WTC11 (cell line): ENCODE measurements around the gene SIAE. TPM values are rescaled to one million over a fixed set of nuclear protein-coding genes. Genes with fewer than 3 reads are reported as not detected.

Experiments used
- ATAC-seq: fragments of 200-7000 bp; cut with Tn5 transposase; 2 replicates; pipeline ENCODE4 v1.10.0; 2021; ENCODE audit warnings: mild to moderate bottlenecking, moderate library complexity
- CTCF ChIA-PET: fragments of 300-600 bp; sonication (Branson Sonifier 250); formaldehyde crosslinking; loops from one replicate; lab custom pipeline; 2021; ENCODE audit warnings: antibody characterized with exemption; lab: Charles Lee
- POLR2A ChIA-PET: fragments of 350-600 bp; sonication (Branson Sonifier 250); formaldehyde crosslinking; loops from one replicate; lab custom pipeline; 2021; ENCODE audit warnings: antibody characterized with exemption; lab: Charles Lee
- DNase-seq: peaks from one replicate; pipeline ENCODE4 v3.0.0; 2021; ENCODE audit warnings: low spot score
- H3K27ac Mint-ChIP-seq: 2 replicates; pipeline ENCODE4 v1.8.0; 2021; ENCODE audit warnings: mixed read lengths
- H3K27me3 Mint-ChIP-seq: 2 replicates; pipeline ENCODE4 v1.8.0; 2021; ENCODE audit warnings: low read depth, mild to moderate bottlenecking, moderate library complexity, mixed read lengths
- H3K36me3 Mint-ChIP-seq: 2 replicates; pipeline ENCODE4 v1.8.0; 2021; ENCODE audit warnings: mixed read lengths
- H3K4me1 Mint-ChIP-seq: 2 replicates; pipeline ENCODE4 v1.8.0; 2022; ENCODE audit warnings: mixed read lengths
- H3K4me3 Mint-ChIP-seq: 2 replicates; pipeline ENCODE4 v1.8.0; 2021; ENCODE audit warnings: mild to moderate bottlenecking, moderate library complexity, mixed read lengths
- H3K9me3 Mint-ChIP-seq: 2 replicates; pipeline ENCODE4 v1.8.0; 2021; ENCODE audit warnings: mixed read lengths
- CTCF ChIP-seq: fragments of 200-600 bp; IDR thresholded peaks from 2 replicates; pipeline ENCODE4 v1.8.0; 2022; ENCODE audit warnings: antibody characterized with exemption
- ELF4 ChIP-seq: sonication (generic); formaldehyde crosslinking; IDR thresholded peaks from 2 replicates; pipeline ENCODE4 v1.8.1; 2022; ENCODE audit warnings: low read depth, mild to moderate bottlenecking, moderate library complexity, missing genetic modification reagents
- ETV6 ChIP-seq: sonication (generic); formaldehyde crosslinking; IDR thresholded peaks from 2 replicates; pipeline ENCODE4 v1.8.1; 2022; ENCODE audit warnings: mild to moderate bottlenecking, missing genetic modification reagents
- FOXJ3 ChIP-seq: sonication (generic); formaldehyde crosslinking; IDR thresholded peaks from 2 replicates; pipeline ENCODE4 v1.9.0; 2021; ENCODE audit warnings: missing genetic modification reagents, mild to moderate bottlenecking, borderline replicate concordance
- GRHL2 ChIP-seq: fragments of 250-450 bp; sonication (Bioruptor Pico); IDR thresholded peaks from 2 replicates; pipeline ENCODE4 v1.8.0; 2022; ENCODE audit warnings: mild to moderate bottlenecking, moderate library complexity; ENCODE audit not compliant: insufficient replicate concordance, severe bottlenecking
- KAT7 ChIP-seq: sonication (generic); formaldehyde crosslinking; IDR thresholded peaks from 2 replicates; pipeline ENCODE4 v1.8.1; 2023; ENCODE audit warnings: missing genetic modification reagents, mild to moderate bottlenecking, borderline replicate concordance
- MLX ChIP-seq: sonication (generic); formaldehyde crosslinking; IDR thresholded peaks from 2 replicates; pipeline ENCODE4 v1.8.1; 2023; ENCODE audit warnings: mild to moderate bottlenecking, missing genetic modification reagents, moderate library complexity
- TEAD4 ChIP-seq: sonication (generic); formaldehyde crosslinking; IDR thresholded peaks from 2 replicates; pipeline ENCODE4 v1.8.0; 2022; ENCODE audit warnings: mild to moderate bottlenecking, missing genetic modification reagents
- TP53 ChIP-seq: sonication (generic); formaldehyde crosslinking; IDR thresholded peaks from 2 replicates; pipeline ENCODE4 v1.8.1; 2023; ENCODE audit warnings: mild to moderate bottlenecking, missing genetic modification reagents
- ZNF138 ChIP-seq: sonication (generic); formaldehyde crosslinking; conservative IDR thresholded peaks from 2 replicates; pipeline ENCODE4 v1.8.1; 2022; ENCODE audit warnings: mild to moderate bottlenecking, moderate library complexity, missing genetic modification reagents
- ZNF281 ChIP-seq: sonication (generic); formaldehyde crosslinking; IDR thresholded peaks from 2 replicates; pipeline ENCODE4 v1.8.0; 2023; ENCODE audit warnings: mild to moderate bottlenecking, missing genetic modification reagents
- ZNF532 ChIP-seq: fragments of 250-450 bp; sonication (Bioruptor Pico); IDR thresholded peaks from 2 replicates; pipeline ENCODE4 v1.9.0; 2021; ENCODE audit warnings: mild to moderate bottlenecking, borderline replicate concordance
- total RNA-seq: library from RNA; stranded (reverse); gene quantifications from 3 replicates; pipeline ENCODE4 v1.2.3, GENCODE V29; 2021
- TF ChIP-seq, protein P1 (sequence below): sonication (generic); formaldehyde crosslinking; IDR thresholded peaks from 2 replicates; pipeline ENCODE4 v1.8.0; 2022; ENCODE audit warnings: mild to moderate bottlenecking, missing genetic modification reagents
- TF ChIP-seq, protein P2 (sequence below): sonication (generic); formaldehyde crosslinking; IDR thresholded peaks from 2 replicates; pipeline ENCODE4 v1.8.1; 2022; ENCODE audit warnings: missing genetic modification reagents, borderline replicate concordance
- TF ChIP-seq, protein P3 (sequence below): sonication (generic); formaldehyde crosslinking; IDR thresholded peaks from 2 replicates; pipeline ENCODE4 v1.8.0; 2022; ENCODE audit warnings: mild to moderate bottlenecking, missing genetic modification reagents

Gene SIAE
- total RNA-seq, 1 experiment from 2014 or later = 4.9 TPM

DNA sequence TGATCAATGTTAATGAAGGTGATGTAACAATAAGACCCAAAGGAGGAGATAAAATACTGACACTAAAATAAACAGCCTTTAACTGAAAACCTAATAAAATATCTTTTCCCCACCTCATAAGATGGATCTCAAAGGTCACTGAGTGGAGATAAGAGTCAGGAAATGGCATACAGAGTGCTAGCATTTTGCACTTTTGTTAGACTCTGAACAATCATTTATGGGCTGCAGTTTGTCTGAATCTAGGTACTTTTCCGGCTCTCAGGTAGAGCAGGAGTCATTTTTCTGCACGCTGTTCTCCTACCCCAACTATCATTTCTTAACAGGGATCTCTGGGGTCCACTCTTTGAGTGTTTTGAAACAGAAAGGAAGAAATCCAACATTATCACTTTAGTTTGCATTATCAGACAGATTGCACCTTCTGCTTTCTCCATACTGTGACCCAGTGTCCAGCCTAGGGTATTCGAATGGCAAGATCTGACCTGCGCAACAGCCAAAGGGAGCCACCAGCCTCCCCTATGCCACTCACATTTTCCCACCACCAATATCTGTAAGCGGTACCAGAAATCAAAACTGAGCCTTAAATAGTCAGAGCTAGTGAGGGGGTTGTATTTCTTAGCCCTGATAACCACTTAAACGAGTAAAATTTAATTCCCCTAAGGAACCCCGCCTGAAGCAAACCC is 863 bp downstream of the SIAE start (continued):
- no peak for TF ChIP-seq KAT7
- TF ChIP-seq TEAD4 (CRISPR knock-in tag) = no peak
- TF ChIP-seq, protein P1, sequence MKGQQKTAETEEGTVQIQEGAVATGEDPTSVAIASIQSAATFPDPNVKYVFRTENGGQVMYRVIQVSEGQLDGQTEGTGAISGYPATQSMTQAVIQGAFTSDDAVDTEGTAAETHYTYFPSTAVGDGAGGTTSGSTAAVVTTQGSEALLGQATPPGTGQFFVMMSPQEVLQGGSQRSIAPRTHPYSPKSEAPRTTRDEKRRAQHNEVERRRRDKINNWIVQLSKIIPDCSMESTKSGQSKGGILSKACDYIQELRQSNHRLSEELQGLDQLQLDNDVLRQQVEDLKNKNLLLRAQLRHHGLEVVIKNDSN (CRISPR knock-in tag) = no peak
- no peak for TF ChIP-seq ETV6 (CRISPR knock-in tag)
- TF ChIP-seq GRHL2 (CRISPR knock-in tag) = no peak
- TF ChIP-seq, all 79 proteins: peak for 0

GRCh38 chr11:124670732-124671131 is 2.8 kb downstream of the SIAE start:
- ChIA-PET CTCF (interaction anchor here (0.6 to 4.0 kb wide), 9 partner anchors 30 to 340 kb away, joined by 3 to 61 read pairs (median 6); partner anchors contain the start of genes ESAM, NRGN and ROBO3), POLR2A (no interaction called here)
- H3K9me3 Mint-ChIP-seq = no peaks in the 10 kb centered on the region
- peaks cover 11% of the 10 kb centered on the region for H3K4me1 Mint-ChIP-seq
- H3K36me3 Mint-ChIP-seq = no peaks in the 10 kb centered on the region
- no peak overlapping the region for H3K4me3 Mint-ChIP-seq
- peaks cover 15% of the 10 kb centered on the region for H3K27me3 Mint-ChIP-seq
- ATAC-seq = no peak
- no peak for DNase-seq
- no peak overlapping the region for H3K27ac Mint-ChIP-seq
- TF ChIP-seq, protein P2, sequence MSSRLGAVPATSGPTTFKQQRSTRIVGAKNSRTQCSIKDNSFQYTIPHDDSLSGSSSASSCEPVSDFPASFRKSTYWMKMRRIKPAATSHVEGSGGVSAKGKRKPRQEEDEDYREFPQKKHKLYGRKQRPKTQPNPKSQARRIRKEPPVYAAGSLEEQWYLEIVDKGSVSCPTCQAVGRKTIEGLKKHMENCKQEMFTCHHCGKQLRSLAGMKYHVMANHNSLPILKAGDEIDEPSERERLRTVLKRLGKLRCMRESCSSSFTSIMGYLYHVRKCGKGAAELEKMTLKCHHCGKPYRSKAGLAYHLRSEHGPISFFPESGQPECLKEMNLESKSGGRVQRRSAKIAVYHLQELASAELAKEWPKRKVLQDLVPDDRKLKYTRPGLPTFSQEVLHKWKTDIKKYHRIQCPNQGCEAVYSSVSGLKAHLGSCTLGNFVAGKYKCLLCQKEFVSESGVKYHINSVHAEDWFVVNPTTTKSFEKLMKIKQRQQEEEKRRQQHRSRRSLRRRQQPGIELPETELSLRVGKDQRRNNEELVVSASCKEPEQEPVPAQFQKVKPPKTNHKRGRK (CRISPR knock-in tag) = no peak
- TF ChIP-seq CTCF (no peak), ZNF281 (no peak), FOXJ3 (CRISPR knock-in tag) (no peak), MLX (CRISPR knock-in tag) (no peak), TP53 (CRISPR knock-in tag) (no peak), ZNF532 (CRISPR knock-in tag) (no peak), ZNF138 (no peak), ELF4 (no peak)
- TF ChIP-seq, protein P3, sequence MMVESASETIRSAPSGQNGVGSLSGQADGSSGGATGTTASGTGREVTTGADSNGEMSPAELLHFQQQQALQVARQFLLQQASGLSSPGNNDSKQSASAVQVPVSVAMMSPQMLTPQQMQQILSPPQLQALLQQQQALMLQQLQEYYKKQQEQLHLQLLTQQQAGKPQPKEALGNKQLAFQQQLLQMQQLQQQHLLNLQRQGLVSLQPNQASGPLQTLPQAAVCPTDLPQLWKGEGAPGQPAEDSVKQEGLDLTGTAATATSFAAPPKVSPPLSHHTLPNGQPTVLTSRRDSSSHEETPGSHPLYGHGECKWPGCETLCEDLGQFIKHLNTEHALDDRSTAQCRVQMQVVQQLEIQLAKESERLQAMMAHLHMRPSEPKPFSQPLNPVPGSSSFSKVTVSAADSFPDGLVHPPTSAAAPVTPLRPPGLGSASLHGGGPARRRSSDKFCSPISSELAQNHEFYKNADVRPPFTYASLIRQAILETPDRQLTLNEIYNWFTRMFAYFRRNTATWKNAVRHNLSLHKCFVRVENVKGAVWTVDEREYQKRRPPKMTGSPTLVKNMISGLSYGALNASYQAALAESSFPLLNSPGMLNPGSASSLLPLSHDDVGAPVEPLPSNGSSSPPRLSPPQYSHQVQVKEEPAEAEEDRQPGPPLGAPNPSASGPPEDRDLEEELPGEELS (CRISPR knock-in tag) = no peak
- TF ChIP-seq, protein P1 (CRISPR knock-in tag) = no peak
